H9 (cell line): ENCODE data around the gene FBXO41. TPM values are rescaled to one million over a fixed set of nuclear protein-coding genes. Genes with fewer than 3 reads are reported as not detected.

Experiments
- DNase-seq: peaks from one replicate; pipeline ENCODE4 v3.0.0-alpha.2; 2017
- H2AFZ ChIP-seq: one replicate; pipeline ENCODE4 v1.6.1; 2013; ENCODE audit warnings: mild to moderate bottlenecking, low read length, control low read depth, moderate library complexity
- H2AK5ac ChIP-seq: 2 replicates; pipeline ENCODE4 v1.6.1; 2013; ENCODE audit warnings: low read length, control low read depth, mixed read lengths; ENCODE audit not compliant: insufficient read length
- H2BK120ac ChIP-seq: one replicate; pipeline ENCODE4 v1.6.1; 2013; ENCODE audit warnings: low read depth, mild to moderate bottlenecking, low read length, control low read depth, inconsistent platforms; ENCODE audit not compliant: poor library complexity, severe bottlenecking
- H2BK12ac ChIP-seq: 2 replicates; pipeline ENCODE4 v1.6.1; 2013; ENCODE audit warnings: low read length, control low read depth, mixed read lengths, low read depth; ENCODE audit not compliant: insufficient read length
- H2BK15ac ChIP-seq: 2 replicates; pipeline ENCODE4 v1.6.1; 2013; ENCODE audit warnings: low read depth, low read length, control low read depth
- H2BK20ac ChIP-seq: one replicate; pipeline ENCODE4 v1.6.1; 2013; ENCODE audit warnings: low read depth, mild to moderate bottlenecking, low read length, control low read depth, inconsistent platforms; ENCODE audit not compliant: poor library complexity, severe bottlenecking
- H2BK5ac ChIP-seq: 2 replicates; pipeline ENCODE4 v1.6.1; 2013; ENCODE audit warnings: low read length, control low read depth, mixed read lengths; ENCODE audit not compliant: insufficient read length
- H3K14ac ChIP-seq: 2 replicates; pipeline ENCODE4 v1.6.1; 2013; ENCODE audit warnings: low read length, control low read depth; ENCODE audit not compliant: insufficient read depth
- H3K18ac ChIP-seq: 2 replicates; pipeline ENCODE4 v1.6.1; 2013; ENCODE audit warnings: low read depth, mild to moderate bottlenecking, mixed read lengths, low read length, control low read depth; ENCODE audit not compliant: insufficient read length
- H3K23ac ChIP-seq: 2 replicates; pipeline ENCODE4 v1.6.1; 2013; ENCODE audit warnings: low read length, control low read depth, mixed read lengths, low read depth; ENCODE audit not compliant: insufficient read length
- H3K23me2 ChIP-seq: 2 replicates; pipeline ENCODE4 v1.6.1; 2013; ENCODE audit warnings: low read depth, mild to moderate bottlenecking, mixed read lengths, low read length, control low read depth; ENCODE audit not compliant: insufficient read length, poor library complexity, severe bottlenecking
- H3K27ac ChIP-seq: 2 replicates; pipeline ENCODE4 v1.5.1; 2013; ENCODE audit warnings: low read length, control low read depth, mixed read lengths, low read depth; ENCODE audit not compliant: insufficient read length
- H3K27me3 ChIP-seq: 2 replicates; pipeline ENCODE4 v1.6.1; 2013; ENCODE audit warnings: low read length, control low read depth, inconsistent platforms; ENCODE audit not compliant: insufficient read depth
- H3K4ac ChIP-seq: 2 replicates; pipeline ENCODE4 v1.6.1; 2013; ENCODE audit warnings: low read depth, mild to moderate bottlenecking, control low read depth, inconsistent platforms, low read length, moderate library complexity
- H3K4me1 ChIP-seq: 2 replicates; pipeline ENCODE4 v1.6.1; 2013; ENCODE audit warnings: low read length, control low read depth, inconsistent platforms; ENCODE audit not compliant: insufficient read depth
- H3K4me2 ChIP-seq: 2 replicates; pipeline ENCODE4 v1.6.1; 2013; ENCODE audit warnings: low read length, control low read depth, mixed read lengths; ENCODE audit not compliant: insufficient read length, insufficient read depth
- H3K56ac ChIP-seq: 2 replicates; pipeline ENCODE4 v1.6.1; 2013; ENCODE audit warnings: low read depth, mild to moderate bottlenecking, mixed read lengths, low read length, control low read depth; ENCODE audit not compliant: insufficient read length
- H3K79me1 ChIP-seq: 2 replicates; pipeline ENCODE4 v1.6.1; 2013; ENCODE audit warnings: low read depth, mild to moderate bottlenecking, moderate library complexity, low read length, control low read depth, inconsistent platforms; ENCODE audit not compliant: insufficient read depth, poor library complexity, severe bottlenecking
- H3K79me2 ChIP-seq: 2 replicates; pipeline ENCODE4 v1.6.1; 2013; ENCODE audit warnings: low read length, control low read depth, inconsistent platforms; ENCODE audit not compliant: insufficient read depth
- H3K9ac ChIP-seq: 2 replicates; pipeline ENCODE4 v1.6.1; 2013; ENCODE audit warnings: low read length, control low read depth, mixed read lengths; ENCODE audit not compliant: insufficient read length; ENCODE audit errors: extremely low read depth
- H3K9me3 ChIP-seq: one replicate; pipeline ENCODE4 v1.6.1; 2013; ENCODE audit warnings: low read depth, low read length, inconsistent platforms; ENCODE audit not compliant: control insufficient read depth
- H3T11ph ChIP-seq: one replicate; pipeline ENCODE4 v1.6.1; 2013; ENCODE audit warnings: mild to moderate bottlenecking, low read length, control low read depth, inconsistent platforms
- H4K20me1 ChIP-seq: one replicate; pipeline ENCODE4 v1.6.1; 2013; ENCODE audit not compliant: control insufficient read depth, insufficient read length, insufficient read depth
- H4K5ac ChIP-seq: 2 replicates; pipeline ENCODE4 v1.6.1; 2013; ENCODE audit warnings: low read depth, mild to moderate bottlenecking, mixed read lengths, low read length, control low read depth; ENCODE audit not compliant: insufficient read length
- H4K8ac ChIP-seq: replicated peaks from 2 replicates; pipeline ENCODE4 v1.6.1; 2013; ENCODE audit warnings: low read length, control low read depth, mixed read lengths, low read depth; ENCODE audit not compliant: insufficient read length
- H4K91ac ChIP-seq: 2 replicates; pipeline ENCODE4 v1.6.1; 2013; ENCODE audit warnings: low read depth, mild to moderate bottlenecking, moderate library complexity, mixed read lengths, low read length, control low read depth; ENCODE audit not compliant: insufficient read length
- H3K27ac Mint-ChIP-seq, 3 experiments: 2 replicates in 2 of 3; 3 replicates in 1 of 3; pipeline ENCODE4 v1.8.0; 2020 to 2021; ENCODE audit warnings: mixed read lengths in 3 of 3, mild to moderate bottlenecking in 1 of 3, moderate library complexity in 1 of 3
- H3K27me3 Mint-ChIP-seq: 2 replicates; pipeline ENCODE4 v1.8.0; 2021; ENCODE audit warnings: low read depth, mild to moderate bottlenecking, moderate library complexity, mixed read lengths
- H3K36me3 Mint-ChIP-seq, 3 experiments: 2 replicates in 2 of 3; 3 replicates in 1 of 3; pipeline ENCODE4 v1.8.0; 2020 to 2021; ENCODE audit warnings: low read depth in 3 of 3, mixed read lengths in 3 of 3; ENCODE audit not compliant: insufficient read depth in 1 of 3
- H3K4me1 Mint-ChIP-seq, 2 experiments: 2 replicates each; pipeline ENCODE4 v1.8.0; 2020; ENCODE audit warnings: mixed read lengths in 2 of 2
- H3K4me3 Mint-ChIP-seq, 2 experiments: 2 replicates in 1 of 2; 3 replicates in 1 of 2; pipeline ENCODE4 v1.8.0; 2020 to 2021; ENCODE audit warnings: mild to moderate bottlenecking in 2 of 2, mixed read lengths in 2 of 2, moderate library complexity in 1 of 2
- H3K9me3 Mint-ChIP-seq, 2 experiments: 2 replicates in 1 of 2; 3 replicates in 1 of 2; pipeline ENCODE4 v1.8.0; 2020; ENCODE audit warnings: mild to moderate bottlenecking in 2 of 2, mixed read lengths in 2 of 2, moderate library complexity in 1 of 2
- WGBS: extraction: QIAGEN DNeasy Blood & Tissue Kit; methylation state at CpG from one replicate; pipeline ENCODE4 v1.1.7; 2013; ENCODE audit warnings: missing lambda C conversion rate, low lambda C conversion rate, mixed read lengths; ENCODE audit not compliant: insufficient read length; ENCODE audit errors: extremely low coverage; 5-methylcytosine and 5-hydroxymethylcytosine counted together
- total RNA-seq: library from RNA; stranded (reverse); gene quantifications from 2 replicates; pipeline ENCODE4 v1.2.1, GENCODE V29; 2021
- TF ChIP-seq, protein P1 (sequence below): fragments of 200-600 bp; sonication (generic); conservative IDR thresholded peaks from 3 replicates; pipeline ENCODE4 v1.8.0; 2021; ENCODE audit warnings: antibody characterized with exemption, mild to moderate bottlenecking

FBXO41 gene
- total RNA-seq, 1 experiment from 2014 or later: 16.2 TPM

DNA sequence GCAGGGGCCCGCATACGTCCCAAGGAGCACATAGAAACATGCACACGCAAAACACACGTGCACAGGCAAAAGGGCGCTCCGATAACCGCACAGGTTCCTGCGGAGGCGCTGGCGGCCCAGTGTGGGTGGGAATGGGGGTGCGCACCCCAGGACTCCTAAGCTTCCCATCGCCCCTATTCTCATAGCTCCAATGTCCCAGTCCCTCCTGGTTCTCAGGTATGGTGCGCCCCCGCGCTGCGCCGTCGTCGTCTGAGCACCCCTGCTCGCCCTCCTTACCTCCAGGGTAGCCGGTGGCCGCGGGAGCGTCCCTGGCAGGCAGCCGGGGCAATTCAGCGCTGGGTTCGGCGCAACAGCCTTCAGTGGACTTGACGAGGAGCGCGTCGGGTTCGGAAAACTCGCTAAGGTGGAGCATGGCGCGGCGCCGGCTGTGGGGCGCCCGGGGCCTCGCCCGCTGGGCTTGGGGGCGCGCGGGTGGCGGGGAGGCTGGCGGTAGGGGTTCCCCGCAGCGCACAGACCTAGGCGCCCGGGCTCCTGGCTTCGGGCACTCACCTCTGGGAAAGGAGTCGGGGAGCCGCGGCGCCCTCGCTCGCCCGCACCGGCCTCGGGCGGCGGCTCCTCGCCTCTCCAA lies 8.7 kb upstream of the FBXO41 start:
- Histone ChIP-seq H3K4ac (no peak overlapping the region), H3K14ac (peak overlapping the region; percentile 2), H3K27ac (no peak overlapping the region), H3T11ph (no peak overlapping the region), H2BK120ac (no peak overlapping the region), H4K20me1 (no peaks in the 10 kb centered on the region), H3K9ac (no peak overlapping the region), H2AFZ (no peak overlapping the region), H3K56ac (no peak overlapping the region), H4K5ac (no peak overlapping the region), H3K27me3 (peaks cover 35% of the 10 kb centered on the region), H3K23ac (no peak overlapping the region), H3K23me2 (peaks cover 17% of the 10 kb centered on the region), H3K9me3 (no peaks in the 10 kb centered on the region), H2AK5ac (no peak overlapping the region), H3K18ac (peak overlapping the region; percentile 7), H3K79me2 (no peaks in the 10 kb centered on the region), H2BK20ac (no peak overlapping the region), H3K4me1 (no peaks in the 10 kb centered on the region), H4K91ac (no peak overlapping the region), H2BK12ac (no peak overlapping the region), H3K79me1 (no peaks in the 10 kb centered on the region), H4K8ac (no peak overlapping the region), H2BK15ac (no peak overlapping the region), H2BK5ac (no peak overlapping the region), H3K4me2 (peak overlapping the region; percentile 63)
- Mint-ChIP-seq H3K27me3 (peaks cover 97% of the 10 kb centered on the region), H3K9me3 (peaks cover 0 to 2% of the 10 kb centered on the region in 2 experiments; a peak in 2 of 5 replicates), H3K27ac (no peak overlapping the region), H3K4me3 (peak overlapping the region; percentile 67 to 80), H3K4me1 (peaks cover 10 to 20% of the 10 kb centered on the region in 2 experiments), H3K36me3 (no peaks in the 10 kb centered on the region; a peak in 1 of 7 replicates)
- TF ChIP-seq, protein P1, sequence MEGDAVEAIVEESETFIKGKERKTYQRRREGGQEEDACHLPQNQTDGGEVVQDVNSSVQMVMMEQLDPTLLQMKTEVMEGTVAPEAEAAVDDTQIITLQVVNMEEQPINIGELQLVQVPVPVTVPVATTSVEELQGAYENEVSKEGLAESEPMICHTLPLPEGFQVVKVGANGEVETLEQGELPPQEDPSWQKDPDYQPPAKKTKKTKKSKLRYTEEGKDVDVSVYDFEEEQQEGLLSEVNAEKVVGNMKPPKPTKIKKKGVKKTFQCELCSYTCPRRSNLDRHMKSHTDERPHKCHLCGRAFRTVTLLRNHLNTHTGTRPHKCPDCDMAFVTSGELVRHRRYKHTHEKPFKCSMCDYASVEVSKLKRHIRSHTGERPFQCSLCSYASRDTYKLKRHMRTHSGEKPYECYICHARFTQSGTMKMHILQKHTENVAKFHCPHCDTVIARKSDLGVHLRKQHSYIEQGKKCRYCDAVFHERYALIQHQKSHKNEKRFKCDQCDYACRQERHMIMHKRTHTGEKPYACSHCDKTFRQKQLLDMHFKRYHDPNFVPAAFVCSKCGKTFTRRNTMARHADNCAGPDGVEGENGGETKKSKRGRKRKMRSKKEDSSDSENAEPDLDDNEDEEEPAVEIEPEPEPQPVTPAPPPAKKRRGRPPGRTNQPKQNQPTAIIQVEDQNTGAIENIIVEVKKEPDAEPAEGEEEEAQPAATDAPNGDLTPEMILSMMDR: no peak
- DNase-seq: no peak
- no CpG with 5 or more reads among the region's 64 CpGs for WGBS
